HG02588 (cell line): ENCODE data around the gene P2RY4.
"Not testable (repeated sequence)": the region's sequence is repeated elsewhere in the genome, so short reads cannot be mapped to it uniquely, and the experiment has no call there.

Source experiments
- ATAC-seq: cut with Tn5 transposase; IDR thresholded peaks from one replicate; pipeline ENCODE4 v1.9.1; 2021; ENCODE audit warnings: mild to moderate bottlenecking, moderate library complexity; ENCODE audit not compliant: unreplicated experiment

Gene P2RY4

GRCh38 chrX:70260104-70260503, at the start of gene P2RY4:
Gene P2RY4 (minus strand): TSS chrX:70260204. CDS start chrX:70259624, 580 bp downstream.
- ATAC-seq = no peak

- no peak for ATAC-seq
These were observed 41.7 kb upstream of the P2RY4 start for GRCh38 chrX:70301716-70302115.

- ATAC-seq = no peak
These were observed 33.6 kb upstream of the P2RY4 start for GRCh38 chrX:70293621-70294020.

- no peak for ATAC-seq
These were observed 32.8 kb upstream of the P2RY4 start for GRCh38 chrX:70292788-70293187.

- peak; percentile 96 for ATAC-seq
These were observed 30.1 kb upstream of the P2RY4 start, which contains the start of the genes KIF4A and PDZD11 for GRCh38 chrX:70289793-70290770. Gene KIF4A (plus strand): TSS chrX:70290104. CDS start chrX:70290459, 355 bp downstream. Gene PDZD11 (minus strand): TSS chrX:70289927. CDS start chrX:70289341, 586 bp downstream.

GRCh38 chrX:70289168-70289792, 29.3 kb upstream of the P2RY4 start:
- ATAC-seq = no peak

- no peak for ATAC-seq
These were observed 21.9 kb upstream of the P2RY4 start, which contains the start of gene RAB41 for GRCh38 chrX:70281951-70282350. Gene RAB41 (plus strand): TSS chrX:70282172. CDS start chrX:70282218, 46 bp downstream.

GRCh38 chrX:70280573-70280972, 20.6 kb upstream of the P2RY4 start:
- ATAC-seq = no peak

- ATAC-seq = no peak
These were observed 19.1 kb upstream of the P2RY4 start for GRCh38 chrX:70279081-70279480.

- not testable (repeated sequence) for ATAC-seq
These were observed 14.0 kb upstream of the P2RY4 start for GRCh38 chrX:70274029-70274428.

- no peak for ATAC-seq
These were observed 8.0 kb upstream of the P2RY4 start, which contains the start of gene ARR3 for GRCh38 chrX:70268034-70268433. Gene ARR3 (plus strand): TSS chrX:70268334. CDS start chrX:70269386, 1,052 bp downstream.

- no peak for ATAC-seq
These were observed 4.8 kb upstream of the P2RY4 start for GRCh38 chrX:70264784-70265183.

GRCh38 chrX:70262952-70263567, 3.1 kb upstream of the P2RY4 start:
- ATAC-seq = no peak

GRCh38 chrX:70257423-70258288, 2.3 kb downstream of the P2RY4 start:
- no peak for ATAC-seq

GRCh38 chrX:70255452-70255851, 4.6 kb downstream of the P2RY4 start:
- no peak for ATAC-seq

- ATAC-seq = no peak
These were observed 5.1 kb downstream of the P2RY4 start for GRCh38 chrX:70254909-70255308.

GRCh38 chrX:70254063-70254400, 6.0 kb downstream of the P2RY4 start:
- no peak for ATAC-seq

- no peak for ATAC-seq
These were observed 6.5 kb downstream of the P2RY4 start for GRCh38 chrX:70253377-70254062.

- ATAC-seq = no peak
These were observed 7.5 kb downstream of the P2RY4 start for GRCh38 chrX:70252491-70252890.

GRCh38 chrX:70247252-70247651, 12.8 kb downstream of the P2RY4 start:
- ATAC-seq = no peak
